Stimulated activated CD8-positive, alpha-beta memory T cell treated with anti-CD3 and anti-CD28 coated beads, Interleukin-7, amount 100 ng/mL, for 1 hour (primary cell): ENCODE data around the gene CBX6.

ENCODE experiments used
- DNase-seq, 2 donors: peaks; one replicate each; pipeline ENCODE4 v3.0.0-alpha.2; 2020; ENCODE audit warnings: low read depth in 2 of 2

CBX6 gene

GRCh38 chr22:38819387-38819940, 52.6 kb downstream of the CBX6 start:
- no peak for DNase-seq

GRCh38 chr22:38817196-38817595, 54.8 kb downstream of the CBX6 start:
- DNase-seq = no peak

GRCh38 chr22:38815842-38816241, 56.2 kb downstream of the CBX6 start:
- DNase-seq = no peak
